ENCODE data around the gene OXA1L.
"Not testable (repeated sequence)": the region's sequence is repeated elsewhere in the genome, so short reads cannot be mapped to it uniquely, and the experiment has no call there.

OXA1L gene

GRCh38 chr14:22766457-22767322 is at the start of gene OXA1L:
OXA1L (plus strand) TSS chr14:22766688; CDS start chr14:22766702, 14 bp downstream.
- peak; percentile 97 for DNase-seq

DNA sequence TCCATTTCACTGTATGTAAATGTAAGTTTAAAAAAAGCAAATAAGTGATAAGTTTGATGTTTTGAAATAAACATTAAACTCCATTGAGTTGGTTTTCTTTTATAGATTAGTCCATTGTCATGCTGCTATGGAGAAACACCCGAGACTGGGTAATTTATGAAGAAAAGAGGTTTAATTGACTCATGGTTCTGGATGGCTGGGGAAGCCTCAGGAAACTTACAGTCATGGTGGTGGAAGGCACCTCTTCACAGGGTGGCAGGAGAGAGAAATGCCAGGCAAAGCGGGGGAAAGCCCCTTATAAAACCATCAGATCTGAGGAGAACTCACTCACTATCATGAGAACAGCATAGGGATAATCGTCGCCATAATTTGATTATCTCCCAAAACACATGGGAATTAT is 48.4 kb upstream of the OXA1L start:
- DNase-seq = no peak

- DNase-seq = no peak
Observed at GRCh38 chr14:22721213-22721612, 45.3 kb upstream of the OXA1L start.

GRCh38 chr14:22723815-22724214 is 42.7 kb upstream of the OXA1L start:
- no peak for DNase-seq

DNA sequence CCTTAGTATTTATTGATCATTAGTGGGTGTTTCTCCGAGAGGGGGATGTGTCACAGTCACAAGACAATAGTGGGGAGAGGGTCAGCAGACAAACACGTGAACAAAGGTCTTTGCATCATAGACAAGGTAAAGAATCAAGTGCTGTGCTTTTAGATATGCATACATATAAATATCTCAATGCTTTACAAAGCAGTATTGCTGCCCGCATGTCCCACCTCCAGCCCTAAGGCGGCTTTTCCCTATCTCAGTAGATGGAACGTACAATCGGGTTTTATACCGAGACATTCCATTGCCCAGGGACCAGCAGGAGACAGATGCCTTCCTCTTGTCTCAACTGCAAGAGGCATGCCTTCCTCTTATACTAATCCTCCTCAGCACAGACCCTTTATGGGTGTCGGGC is 41.6 kb upstream of the OXA1L start:
- DNase-seq = not testable (repeated sequence)

- not testable (repeated sequence) for DNase-seq
Observed at GRCh38 chr14:22725374-22725773, 41.1 kb upstream of the OXA1L start.

DNA sequence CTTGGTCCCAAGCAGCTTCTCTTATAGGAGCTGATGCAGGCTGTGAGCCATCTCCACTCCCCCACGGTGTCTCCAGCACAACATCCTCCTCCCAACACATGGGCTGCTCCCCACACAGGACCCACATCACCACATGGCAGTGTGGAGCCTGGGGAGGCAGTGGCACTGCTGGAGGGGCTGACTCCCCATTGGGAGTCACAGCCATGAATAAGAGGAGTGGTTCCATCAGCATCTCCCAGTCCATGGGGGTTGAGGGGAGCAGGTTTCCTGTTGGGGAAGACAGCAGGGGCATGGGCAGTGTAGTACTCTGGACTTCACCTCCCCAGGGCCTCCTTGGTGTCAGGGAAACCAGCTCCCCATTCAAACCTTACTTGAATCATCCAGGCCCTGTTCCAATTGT is 40.5 kb upstream of the OXA1L start:
- no peak for DNase-seq

GRCh38 chr14:22732062-22732461 is 34.4 kb upstream of the OXA1L start:
- not testable (repeated sequence) for DNase-seq

DNA sequence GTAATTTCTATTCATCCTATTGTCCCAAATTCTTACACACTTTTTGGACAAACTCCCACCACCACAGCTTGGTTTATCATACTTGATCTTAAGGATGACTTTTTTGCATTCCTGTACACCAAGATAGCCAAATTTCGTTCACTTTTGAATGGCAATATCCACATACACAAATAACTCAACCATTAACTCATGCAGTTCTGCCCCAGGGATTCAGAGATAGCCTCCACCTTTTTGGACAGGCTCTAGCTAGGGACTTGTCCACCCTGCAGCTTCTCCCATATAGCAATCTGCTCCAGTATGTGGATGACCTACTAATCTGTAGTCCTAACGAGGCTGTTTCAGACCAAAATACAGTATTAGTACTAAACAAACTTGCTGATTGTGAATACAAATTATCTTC is 32.7 kb upstream of the OXA1L start:
- DNase-seq = no peak

DNA sequence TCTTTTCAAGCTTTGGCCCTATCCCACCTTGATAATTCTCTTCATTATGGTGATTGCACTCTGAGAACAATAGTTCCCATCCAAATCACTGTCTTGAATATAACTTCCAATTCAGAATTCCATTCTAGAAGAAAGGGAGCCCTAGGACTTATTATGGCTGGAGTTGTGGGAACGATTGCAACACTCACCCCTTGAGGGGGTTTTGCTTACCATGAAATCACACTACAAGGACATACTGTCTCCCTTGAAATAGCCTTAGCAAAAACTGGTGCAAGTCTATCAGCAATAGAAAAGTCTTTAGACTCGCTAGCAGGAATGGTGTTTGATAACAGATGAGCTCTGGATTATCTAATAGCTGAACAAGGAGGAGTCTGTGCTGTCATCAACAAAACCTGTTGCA is 31.4 kb upstream of the OXA1L start:
- DNase-seq = no peak

DNA sequence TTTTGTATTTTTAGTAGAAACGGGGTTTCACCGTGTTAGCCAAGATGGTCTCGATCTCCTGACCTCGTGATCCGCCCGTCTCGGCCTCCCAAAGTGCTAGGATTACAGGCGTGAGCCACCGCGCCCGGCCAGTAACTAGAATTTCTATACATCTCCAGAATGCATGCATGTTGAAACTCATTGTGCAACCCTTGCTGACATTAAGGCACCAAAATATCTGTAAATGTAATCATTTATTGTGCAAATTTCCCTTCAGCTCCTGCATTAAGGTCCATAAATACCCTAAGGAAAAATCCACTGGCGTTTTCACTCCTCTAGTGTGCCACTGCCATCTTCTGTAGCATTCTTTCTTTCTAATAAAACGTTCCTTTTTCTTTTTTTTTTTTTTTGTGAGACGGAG is 30.1 kb upstream of the OXA1L start:
- DNase-seq = not testable (repeated sequence)

DNA sequence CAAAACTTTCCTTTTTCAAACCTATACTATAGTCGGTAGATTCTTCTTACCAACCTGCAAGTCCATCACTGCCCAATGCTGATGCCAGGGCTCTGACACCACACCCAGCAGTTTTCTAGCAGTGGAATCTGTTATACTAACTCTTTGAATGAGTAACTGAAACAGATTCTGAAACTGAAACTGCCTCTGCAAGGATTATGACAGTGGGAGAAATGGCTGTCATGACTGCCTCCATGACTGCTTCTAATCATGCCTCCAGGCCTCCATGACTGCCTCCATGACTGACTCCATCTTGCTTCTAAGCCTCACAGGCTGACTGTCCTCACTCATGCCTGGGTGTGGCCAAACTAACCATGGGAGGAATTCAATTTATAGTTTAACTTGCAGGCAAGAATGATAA is 29.4 kb upstream of the OXA1L start:
- DNase-seq = no peak

DNA sequence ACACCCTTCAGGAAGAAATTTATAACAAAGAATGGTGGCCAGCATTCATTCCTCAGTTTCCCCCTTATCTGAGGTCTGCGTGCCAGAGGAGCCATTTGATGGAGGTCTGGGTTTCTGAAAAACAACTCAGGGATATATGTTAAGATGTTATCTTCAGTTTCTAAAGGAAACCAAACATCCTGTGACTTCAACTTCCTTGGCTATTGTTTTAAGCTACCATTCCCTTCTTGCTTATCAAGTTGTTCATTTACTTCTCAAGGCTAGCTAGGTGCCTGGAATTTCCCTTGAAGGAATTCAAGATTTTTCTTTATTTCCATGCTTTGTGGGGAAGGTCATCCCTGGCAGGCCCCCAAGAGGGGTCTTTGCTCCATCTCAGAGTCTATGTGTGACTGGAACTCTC is 27.1 kb upstream of the OXA1L start:
- no peak for DNase-seq

- no peak for DNase-seq
Observed at GRCh38 chr14:22740020-22740419, 26.5 kb upstream of the OXA1L start.

DNA sequence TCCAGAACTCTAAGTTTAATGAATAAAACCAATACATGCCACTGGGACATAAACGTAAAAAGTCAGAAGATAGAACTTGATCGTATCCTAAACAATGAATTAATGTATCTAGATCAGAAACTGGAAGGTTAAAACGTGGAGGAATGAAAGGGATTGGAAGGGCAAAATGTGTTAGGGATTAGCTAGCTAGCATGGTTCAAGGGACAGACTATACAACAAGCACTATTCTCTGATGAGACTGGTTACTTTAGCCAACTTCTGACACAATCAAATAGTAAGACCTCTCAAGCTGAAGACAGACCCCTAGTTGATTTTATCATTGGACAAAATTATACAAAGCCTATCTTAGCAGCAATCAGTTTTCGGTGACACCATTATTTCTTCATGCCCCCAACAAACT is 18.7 kb upstream of the OXA1L start:
- no peak for DNase-seq

DNA sequence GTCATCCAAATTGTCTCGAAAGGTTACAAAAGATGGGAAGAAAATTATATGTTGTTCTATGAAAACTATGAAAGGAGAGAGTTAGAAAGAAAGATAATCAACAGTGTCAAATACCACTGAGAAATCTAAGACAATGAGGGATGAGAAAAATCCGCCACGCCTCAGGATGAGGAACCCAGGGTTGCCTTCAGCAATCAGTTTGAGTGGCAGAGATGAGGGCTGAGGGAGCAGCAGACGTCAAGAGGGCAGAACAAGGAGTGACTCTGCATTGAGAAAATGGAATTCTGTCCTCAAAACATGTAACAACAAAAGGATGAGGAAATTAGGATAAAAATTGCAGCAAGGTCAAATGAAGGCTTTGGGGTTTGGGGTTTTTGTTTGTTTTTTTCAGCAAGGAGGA is 18.3 kb upstream of the OXA1L start:
- DNase-seq = no peak

GRCh38 chr14:22748631-22749068 is 17.8 kb upstream of the OXA1L start:
- DNase-seq = no peak

- no peak for DNase-seq
Observed at GRCh38 chr14:22752422-22752821, 14.1 kb upstream of the OXA1L start.

DNA sequence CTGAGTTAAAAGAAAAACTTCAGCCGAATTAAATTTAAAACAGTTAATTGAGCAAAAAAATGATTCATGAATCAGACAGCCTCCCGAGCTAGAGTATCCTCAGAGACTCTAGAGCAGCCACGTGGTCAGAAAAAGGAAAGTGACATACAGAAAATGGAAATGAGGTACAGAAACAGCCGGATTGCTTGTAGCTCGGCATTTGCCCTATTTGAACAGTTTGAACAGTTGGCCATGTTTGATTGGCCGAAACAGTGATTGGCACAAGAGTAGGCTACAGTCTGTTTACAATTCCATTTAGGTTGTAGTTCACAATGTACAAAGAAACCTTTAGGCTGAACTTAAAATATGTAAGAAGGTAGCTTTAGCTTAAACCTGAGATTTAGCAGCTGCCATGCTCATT is 12.9 kb upstream of the OXA1L start:
- no peak for DNase-seq

DNA sequence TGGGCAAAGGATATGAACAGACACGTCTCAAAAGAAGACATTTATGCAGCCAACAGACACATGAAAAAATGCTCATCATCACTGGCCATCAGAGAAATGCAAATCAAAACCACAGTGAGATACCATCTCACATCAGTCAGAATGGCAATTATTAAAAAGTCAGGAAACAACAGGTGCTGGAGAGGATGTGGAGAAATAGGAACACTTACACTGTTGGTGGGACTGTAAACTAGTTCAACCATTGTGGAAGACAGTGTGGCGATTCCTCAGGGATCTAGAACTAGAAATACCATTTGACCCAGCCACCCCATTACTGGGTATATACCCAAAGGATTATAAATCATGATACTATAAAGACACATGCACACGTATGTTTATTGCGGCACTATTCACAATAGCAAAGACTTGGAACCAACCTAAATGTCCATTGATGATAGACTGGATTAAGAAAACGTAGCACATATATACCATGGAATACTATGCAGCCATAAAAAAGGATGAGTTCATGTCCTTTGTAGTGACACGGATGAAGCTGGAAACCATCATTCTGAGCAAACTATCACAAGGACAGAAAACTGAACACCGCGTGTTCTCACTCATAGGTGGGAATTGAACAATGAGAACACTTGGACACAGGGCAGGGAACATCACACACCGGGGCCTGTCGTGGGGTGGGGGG is 8.4 kb upstream of the OXA1L start:
- DNase-seq = not testable (repeated sequence)

DNA sequence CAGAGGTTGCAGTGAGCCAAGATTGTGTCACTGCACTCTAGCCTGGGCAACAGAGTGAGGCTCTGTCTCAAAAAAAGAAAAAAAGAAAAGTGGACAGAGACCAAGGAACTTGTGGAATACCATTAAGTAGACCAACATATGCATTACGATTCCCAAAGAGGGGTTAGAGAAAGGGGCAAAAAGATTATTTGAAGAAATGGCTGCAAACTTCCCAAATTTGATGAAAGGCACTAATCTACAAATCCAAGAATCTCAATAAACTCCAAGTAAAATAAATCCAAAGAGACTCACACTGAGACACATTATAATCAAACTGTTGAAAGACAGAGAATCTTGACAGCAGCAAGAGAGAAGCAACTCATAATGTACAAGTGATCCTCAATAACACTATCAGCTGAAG is 4.8 kb upstream of the OXA1L start:
- no peak for DNase-seq

GRCh38 chr14:22764382-22764781 is 2.1 kb upstream of the OXA1L start:
- DNase-seq = no peak

- DNase-seq = no peak
Observed at GRCh38 chr14:22767323-22767589, 768 bp downstream of the OXA1L start.

- DNase-seq = no peak
Observed at GRCh38 chr14:22768947-22769346, 2.5 kb downstream of the OXA1L start.

DNA sequence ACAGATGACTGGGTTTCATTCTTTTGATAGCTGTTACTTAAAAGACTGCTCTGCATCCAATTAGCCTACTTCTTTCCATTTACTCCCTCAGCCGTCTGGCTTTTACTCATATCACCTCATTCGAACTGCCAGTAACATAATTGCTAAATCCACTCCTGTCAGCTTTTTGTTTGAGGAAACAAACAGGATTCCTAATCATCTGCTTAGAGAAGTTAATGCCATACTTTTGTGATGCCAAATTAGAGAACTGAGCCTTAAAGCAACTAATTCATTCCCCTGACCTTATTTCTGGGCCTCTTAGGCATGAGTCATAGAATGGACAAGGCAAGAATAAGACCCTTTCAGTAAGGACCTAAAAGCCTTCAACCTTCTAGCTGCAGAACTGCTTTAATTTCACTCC is 2.9 kb downstream of the OXA1L start:
- DNase-seq = no peak
